ENCODE results near the gene FLNA.

Gene FLNA

DNA sequence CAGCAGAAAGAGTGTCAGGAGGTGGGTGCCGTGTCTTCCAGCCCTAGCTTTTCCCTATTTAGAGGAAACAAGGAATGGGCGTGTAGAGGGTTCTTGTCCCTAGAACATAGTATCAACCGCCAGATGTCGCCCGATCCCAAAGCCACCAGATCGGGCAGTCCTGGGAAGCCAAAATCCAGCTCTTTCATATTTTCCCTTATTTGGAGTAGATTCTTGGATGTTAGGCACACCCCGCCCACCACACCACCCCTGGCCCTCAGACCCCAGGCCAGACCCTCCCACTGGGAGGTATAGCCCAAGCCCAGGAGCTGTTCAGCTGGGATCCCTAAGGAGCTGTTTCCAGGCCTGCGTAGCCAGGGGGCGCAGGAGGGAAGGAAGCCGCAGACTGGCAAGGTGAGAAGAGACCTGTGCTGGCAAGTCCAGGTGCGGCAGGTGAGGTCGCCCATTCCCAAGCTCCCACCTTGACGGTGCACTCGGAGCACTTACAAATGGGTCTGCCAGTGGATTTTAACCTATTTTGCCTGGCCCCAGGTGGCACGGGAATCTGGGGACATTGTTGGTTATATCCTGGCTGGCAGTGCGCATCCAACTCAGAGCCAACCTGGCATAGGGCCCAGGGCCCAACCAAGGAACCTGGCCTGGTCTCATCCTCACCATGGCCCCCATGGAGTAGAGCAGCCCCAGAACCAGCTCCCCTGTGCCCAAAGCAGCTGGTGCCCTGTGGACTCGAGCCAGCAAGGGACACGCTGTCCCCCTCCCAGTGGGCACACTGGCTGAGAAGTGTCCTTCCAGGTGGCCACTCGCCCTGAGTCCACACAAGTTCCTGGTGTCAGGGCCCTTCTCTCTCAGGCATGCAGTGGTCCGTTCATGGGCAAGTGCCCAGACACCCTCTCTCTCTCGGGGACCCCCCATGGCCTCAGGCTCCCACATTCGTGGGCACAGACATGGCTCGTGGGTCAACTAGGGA lies 811 bp downstream of the FLNA start:
- no peak for DNase-seq

DNA sequence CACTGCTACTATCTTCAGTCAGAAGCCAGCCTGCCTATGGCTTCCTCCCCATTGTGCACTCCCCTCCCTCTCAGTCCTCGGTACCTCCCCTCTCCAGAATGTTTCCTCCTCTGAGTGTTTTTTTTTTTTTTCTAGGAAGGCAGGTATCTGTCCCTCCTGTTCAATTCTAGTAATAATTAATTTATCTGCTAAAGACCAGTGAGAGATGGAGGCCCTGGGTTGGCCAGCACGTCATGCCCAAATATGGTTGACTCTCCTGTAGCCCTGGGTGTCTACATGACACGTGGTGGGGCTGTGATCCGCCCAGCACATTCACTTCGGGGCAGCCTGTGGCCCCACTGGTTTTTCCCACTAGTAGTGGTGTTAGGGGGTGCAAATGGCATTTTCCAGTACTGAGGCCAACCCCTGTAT lies 1.8 kb downstream of the FLNA start:
- DNase-seq: no peak

DNA sequence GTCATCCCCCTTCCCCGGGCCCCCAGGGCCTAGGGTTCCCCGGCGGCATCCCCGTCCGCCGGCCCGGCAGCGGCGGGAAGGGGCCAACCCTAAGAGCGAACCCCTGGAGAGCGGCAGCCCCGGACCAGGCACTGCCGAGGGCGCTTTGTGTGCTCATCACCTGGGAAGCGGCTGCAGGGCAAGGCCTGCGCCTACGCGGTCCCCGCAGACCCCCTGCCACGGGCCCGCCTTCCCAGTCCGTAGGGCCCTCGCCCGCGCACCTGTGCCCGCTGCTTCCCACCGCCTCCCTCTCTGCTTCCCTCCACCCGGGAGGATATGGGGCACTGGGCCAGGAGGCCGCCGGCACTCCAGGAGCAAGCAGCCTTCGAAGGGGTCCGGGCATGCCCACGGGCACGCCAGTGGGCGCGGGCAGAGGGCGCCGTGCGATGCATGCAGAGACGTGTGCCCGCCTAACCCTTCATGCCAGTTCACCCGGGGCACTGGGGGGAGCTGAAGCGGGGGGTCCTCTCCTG lies 2.6 kb downstream of the FLNA start:
- no peak for DNase-seq

DNA sequence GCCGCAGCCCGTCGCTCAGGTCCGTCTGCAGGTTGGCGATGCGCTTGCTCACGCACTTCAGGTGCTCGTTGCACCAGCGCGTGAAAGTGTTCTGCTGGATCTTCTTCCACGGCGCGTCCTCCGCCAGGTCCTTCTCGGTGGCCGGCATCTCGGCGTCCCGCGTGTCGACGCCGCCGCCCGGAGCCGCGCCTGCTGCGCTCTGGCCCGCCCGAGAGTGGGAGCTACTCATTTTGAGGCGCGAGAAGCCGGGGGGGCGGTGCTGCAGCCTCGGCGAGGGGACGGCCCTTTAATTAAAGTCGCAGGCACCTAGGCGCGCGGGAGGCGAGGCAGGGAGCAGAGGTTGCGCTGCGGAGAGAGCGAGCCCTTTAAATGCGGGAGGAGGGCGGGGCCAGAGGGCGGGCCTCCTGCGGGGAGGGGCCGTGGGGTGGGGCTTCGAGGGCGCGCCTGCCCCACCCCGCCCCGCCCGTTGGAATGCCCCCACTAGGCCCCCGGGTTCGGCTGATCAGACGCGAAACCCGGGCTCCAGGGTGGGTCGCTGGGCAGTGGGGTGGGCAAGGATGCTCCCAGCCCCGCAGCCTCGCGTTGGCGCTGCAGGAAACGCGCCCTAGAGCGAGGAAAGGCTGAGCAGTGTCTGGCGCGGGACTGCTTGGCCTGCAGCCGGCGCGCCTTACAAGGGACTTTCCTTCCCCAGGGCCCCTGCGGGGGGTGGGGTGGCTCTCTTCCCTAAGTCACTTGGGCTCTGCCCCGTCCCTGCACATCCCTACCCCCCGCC lies 3.2 kb downstream of the FLNA start:
- peak; percentile 16 for DNase-seq

DNA sequence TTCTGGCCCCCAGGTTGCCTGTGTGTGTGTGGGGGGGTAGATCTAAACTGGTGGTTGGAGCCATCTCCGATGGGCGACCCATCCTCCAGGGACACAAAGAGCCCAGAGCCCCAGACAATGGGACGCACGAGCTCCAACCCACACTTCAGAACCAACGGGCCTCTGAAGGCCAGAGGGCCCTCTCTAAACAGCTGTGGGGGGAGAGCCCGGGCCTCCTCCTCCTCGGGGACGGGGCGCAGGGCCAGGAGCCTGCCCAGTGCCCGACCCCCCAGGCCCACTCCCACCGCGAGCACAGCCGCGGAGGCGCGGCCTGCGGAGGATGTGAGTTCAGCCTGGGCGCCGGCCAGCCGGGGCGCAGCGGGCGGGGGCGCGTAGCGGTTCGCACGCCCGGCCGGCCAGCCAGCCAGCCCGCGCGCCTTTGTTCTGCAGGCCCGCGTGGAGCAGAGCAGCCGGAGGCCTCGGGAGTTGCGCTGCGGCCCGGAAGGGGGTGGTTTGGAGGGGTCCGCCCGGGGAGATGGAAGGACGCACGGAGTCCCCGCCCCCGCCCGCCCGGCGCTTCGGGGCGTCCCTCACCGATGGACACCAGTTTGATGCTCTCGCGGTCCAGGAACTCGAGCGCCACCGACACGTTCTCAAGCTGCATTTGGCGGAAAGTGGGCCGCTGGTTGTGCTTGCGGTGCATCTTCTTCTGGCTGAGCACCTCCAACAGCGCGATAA lies 4.0 kb downstream of the FLNA start:
- no peak for DNase-seq

DNA sequence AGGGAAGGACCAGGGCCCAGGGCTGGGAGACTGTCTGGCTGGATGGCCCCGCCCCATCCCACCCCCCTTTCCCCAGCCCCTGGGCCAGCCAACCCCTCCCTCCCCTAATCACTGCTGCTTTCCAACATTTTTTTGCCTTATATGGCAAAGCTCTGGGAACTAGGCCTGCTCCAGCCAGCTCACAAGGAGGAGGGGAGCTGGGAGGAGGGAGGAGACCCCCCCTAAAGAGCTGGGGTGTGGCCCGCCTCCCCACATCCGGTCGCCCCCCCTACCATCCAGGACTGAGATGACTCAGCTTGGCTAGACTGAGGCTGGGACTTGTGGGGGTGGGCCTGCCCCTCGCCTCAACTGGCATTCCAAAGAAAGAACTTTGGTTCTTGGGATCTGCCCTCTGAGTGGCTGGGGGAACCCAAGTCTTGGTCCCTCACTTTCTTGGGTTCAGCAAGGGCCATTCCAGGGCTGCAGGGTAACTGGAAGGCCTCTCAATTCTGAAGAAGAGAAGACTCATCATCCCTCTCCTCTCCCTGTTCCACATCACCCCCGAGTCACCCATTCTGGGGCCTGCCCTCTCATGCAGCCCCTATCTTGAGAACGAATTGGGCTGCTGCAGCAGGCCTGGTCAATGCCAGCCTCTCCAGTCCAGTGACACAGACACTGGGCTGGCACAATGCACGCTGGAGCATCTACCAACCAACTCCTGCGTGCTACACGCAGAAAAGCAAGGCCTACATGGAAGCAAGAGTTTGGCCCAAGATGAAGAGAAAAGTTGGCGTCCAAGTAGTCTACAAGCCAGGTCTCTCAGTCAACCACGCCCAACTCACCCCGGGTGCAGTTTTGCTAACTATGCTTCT lies 4.8 kb downstream of the FLNA start:
- no peak for DNase-seq

DNA sequence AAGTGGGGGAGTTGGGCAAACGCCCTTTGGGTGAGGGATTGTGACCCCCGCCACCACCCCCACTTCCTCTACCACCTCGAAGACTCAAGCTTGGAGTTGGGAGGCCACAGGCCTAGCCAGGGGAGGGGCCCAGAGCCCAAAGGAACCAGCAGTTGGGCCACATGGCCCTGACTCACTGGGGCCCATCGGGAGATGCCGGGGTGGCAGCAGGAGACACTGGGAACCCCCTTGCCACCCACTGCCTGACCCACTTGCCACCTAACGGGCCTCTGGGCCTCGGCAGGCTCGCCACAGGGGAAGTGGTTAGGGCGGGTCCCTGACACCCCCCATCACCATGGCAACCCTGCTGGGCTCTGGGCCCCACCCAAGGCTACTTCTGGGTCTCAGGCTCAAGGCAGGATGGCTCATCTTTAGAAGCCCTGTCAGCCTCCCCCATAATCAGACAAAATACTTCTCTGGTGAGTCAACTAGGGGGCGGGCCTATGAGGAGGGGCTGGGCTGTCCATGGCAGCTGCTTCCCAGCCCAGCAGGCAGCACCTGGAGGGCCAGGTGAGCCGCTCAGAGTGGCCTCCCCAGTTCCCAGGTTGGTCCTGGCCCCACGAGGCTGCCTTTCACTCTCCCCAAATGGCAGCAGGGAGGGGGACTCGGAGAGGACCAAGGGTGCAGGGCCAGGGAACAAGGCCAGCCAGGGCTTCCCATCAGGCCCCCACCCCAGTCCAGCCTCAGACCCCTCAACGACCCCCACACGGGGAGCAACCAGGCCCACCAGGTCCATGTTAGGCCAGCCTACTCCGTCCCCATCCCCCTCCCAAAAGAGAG lies 5.6 kb downstream of the FLNA start:
- no peak for DNase-seq

DNA sequence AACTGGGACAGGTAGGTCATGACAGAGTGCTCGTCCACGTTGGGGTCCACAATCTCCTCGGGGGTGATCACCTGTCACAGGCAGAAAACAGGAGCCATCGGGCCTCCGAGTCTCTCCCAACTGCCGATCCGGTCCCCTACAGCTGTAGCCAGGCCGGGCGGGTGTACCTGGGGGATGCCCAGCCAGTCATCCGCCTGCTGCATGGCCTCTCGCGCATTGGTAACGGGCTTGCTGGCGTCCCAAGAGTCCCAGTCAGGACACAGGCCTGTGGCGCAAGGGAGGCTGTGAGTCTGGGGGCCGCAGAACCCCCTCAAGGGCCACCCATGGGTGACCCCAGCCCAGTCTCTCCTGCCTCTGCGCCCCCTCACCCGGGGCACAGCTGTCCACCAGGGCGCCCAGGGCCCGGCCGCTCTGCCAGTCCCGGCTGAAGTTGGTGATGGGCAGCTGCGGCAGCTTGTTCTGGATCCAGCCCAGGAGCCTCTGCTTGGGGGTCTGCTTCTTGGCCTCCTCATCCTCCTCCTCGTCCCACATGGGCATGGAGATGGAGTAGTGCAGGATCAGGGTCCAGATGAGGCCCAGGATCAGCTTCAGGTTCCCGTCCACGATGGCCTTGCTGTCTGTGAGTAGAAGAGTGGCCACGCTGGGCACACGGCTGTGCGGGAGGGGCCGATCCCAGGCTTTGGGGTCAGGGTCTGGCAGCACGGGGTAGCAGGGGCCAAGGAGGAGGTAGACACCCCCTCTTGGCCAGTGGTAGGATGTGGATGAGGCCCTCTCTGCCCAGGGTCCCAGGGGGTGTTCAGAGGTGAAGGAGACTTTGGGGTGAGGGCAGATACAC lies 6.7 kb downstream of the FLNA start:
- DNase-seq: no peak

DNA sequence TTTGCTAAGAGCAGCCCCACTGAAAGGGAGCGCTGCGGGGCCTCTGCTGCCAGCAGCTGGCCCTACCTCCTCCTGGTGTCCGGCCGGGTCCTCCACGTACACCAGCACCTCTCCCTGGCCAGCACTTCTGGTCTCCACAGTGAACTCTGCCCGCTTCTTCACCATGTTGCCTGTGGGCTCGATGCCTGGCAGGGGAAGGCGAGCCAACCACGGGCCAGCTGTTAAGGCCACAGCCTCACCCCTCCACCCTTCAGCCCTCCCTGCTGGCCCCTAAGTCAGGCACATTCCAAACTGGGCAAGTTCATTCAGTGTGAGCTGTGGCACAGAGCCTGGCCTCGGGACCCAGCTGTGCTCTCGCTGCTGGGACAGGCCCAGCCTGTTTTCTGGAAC lies 7.8 kb downstream of the FLNA start:
- DNase-seq: no peak

DNA sequence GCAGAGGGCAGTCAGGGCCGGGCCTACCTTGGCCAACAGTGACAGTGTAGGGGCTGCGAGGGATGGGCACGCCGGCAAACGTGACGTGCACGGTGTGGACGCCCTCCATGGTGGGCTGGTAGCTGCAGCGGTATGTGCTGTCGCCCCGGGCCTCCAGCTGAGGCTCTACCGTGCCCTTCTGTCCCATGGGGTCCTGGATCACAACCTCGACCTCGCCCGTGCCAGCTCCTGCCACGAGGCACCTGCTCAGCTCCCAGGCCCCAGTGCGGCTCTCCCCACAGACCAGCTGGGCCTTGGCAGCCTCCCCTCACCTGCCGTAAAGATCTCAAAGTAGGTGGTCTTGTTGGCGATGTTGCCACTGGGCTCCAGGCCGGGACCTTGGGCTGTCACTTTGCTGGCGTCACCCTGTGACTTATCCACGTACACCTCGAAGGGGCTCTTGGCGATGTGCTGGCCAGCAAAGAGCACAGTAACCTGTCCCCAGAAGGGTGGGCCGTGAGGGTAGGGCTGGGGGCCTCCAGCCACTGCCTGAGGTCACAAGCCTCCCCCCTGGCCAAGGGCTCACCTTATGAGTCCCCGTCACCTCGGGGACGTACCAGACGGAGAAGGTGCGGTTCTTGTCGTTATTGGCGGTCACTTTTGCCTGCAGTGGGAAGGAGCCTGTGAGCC lies 8.3 kb downstream of the FLNA start:
- no peak for DNase-seq

DNA sequence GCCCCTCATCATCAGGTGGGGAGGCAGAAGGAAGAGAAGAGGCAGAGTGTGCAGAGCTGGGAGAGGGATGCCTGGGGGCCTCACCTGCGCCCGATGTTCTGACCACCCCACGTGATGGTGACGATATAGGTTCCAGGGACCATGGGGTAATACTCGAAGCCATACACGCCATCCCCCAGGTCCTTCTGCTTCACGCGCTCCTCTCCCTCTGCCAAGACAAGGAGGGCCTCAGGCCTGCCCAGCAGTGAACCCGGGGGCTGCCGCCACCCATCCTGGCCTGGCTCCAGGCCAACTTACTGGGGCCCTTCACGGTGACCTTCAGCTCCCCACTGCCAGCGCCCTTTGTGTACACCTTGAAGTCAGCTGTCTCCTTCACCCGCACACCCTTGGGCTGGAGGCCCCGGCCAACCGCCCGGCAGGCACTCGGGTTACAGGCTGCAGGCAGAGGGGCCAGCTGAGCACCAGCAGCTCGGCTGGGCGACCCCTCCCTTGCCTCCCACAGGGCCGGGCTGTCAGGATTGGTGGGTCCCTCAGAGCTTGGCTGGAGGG lies 9.3 kb downstream of the FLNA start:
- DNase-seq: no peak

DNA sequence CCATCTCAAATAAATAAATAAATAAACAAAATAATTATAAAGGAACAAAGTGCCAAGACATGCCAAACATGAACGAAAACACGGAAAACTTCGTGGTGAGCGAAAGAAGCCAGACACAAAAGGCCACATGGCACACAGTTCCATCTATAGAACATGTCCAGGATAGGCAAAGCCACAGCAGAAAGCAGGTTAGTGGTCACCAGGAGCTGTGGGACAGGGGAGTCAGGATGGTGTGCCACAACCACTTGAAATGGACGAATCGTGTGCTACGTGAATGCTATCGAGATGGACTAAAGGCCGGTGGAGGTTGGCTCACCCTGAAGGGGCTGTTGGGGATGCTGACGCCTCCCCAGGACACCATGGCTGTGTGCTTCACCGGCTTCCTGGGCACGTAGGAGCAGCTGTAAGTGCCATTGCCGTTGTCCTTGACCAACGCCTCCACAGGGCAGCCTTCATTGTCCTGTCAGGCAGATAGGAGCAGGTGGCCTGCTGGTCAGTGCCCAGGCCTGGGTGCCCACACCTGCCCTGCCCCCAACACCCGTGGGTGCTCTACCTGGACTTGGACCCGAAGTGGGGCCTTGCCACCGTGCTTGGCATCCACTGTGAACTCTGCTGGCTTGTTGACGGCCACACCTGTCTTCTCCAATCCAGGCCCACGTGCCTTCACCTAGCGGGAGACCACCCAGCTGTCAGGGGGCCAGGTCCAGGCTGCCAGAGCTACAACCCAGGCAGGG lies 10.6 kb downstream of the FLNA start:
- no peak for DNase-seq

DNA sequence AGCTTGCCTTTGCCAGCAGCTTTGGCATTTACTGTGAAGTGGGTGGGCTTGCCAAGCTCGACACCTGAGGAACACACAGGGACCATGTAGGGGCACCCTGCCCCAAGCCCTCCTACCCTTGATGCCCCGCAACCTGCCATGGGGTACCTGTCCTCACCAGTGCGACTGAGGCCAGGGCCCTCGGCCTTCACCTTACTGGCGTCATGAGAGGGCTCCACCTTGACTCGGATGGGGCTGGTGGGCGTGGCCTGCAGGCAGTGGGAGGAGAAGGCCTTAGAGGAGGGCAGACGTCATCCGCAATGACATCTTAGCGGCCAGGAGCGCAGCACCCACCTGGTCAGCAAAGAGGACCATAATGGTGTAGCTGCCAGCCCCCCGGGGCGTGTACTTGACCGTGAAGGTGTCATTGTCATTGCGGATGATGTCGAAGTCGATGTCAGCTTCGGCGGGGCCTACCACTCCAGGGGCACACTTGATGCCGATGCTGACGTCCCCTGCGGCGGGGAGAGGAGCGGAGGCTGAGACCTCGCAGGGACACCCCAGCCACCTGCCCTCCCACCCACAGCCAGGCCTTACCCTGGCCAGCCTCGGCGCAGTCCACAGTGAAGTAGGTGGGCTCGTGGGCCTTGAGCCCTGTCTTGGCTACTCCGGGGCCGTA lies 12.2 kb downstream of the FLNA start:
- DNase-seq: no peak

DNA sequence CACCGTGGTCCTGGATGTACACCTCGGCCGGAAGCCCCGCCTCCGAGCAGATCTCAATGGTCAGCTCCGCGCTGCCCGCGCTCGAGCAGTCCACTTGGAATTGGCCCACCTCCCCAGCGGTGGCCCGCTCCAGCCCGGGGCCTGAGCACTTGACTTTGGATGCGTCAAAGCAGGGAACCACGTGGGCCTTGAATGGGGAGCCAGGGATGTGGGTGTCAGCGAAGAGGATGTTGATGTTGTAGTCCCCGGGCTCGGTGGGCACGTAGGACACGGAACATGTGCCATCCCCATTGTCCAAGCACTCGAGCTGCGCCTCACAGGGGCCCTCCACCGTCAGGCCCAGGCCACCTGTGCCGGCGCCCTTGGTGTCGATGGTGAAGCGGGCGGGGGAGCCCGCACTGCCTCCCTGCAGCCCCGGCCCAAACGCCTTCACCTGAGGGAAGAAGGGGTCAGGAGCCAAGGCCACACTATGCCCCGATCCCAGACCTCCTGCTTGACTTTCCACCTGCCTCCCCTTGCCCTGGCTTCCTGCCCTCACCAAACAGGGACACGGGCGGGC lies 14.2 kb downstream of the FLNA start:
- no peak for DNase-seq

DNA sequence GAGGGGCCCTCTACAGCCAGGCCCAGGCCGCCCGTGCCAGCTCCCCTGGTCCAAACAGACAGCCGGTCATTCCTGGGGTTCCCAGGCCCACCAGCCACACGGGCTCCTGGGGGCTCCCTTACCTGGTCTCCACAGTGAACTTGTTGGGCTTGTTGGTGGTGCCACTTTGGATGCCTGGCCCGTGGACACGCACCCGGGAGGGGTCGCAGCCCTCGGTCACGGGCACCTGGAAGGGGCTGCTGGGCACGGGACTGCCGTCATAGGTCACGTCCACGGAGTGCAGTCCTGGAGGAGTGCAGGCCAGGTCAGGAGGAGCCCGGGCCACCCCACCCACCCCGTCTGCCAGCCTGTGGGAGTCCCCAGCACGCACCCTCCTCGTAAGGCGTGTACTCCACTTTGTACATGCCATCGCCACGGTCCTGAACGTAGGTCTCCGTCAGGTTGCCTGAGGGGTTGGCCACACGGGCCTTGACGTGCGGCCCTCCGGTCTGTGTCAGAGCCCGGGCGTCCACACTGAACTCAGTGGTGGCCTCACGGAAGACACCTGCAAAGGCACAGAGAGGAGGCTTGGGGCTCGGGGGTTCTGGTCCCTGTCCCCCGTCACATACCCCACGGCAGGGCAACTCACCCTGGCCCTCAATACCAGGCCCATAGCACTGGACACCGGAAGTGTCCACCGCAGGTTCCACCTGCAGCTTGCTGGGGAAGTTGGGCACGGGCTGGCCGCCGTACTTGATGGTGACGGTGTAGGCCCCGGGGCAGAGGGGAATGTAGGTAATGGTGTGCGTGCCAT lies 14.9 kb downstream of the FLNA start:
- DNase-seq: no peak

DNA sequence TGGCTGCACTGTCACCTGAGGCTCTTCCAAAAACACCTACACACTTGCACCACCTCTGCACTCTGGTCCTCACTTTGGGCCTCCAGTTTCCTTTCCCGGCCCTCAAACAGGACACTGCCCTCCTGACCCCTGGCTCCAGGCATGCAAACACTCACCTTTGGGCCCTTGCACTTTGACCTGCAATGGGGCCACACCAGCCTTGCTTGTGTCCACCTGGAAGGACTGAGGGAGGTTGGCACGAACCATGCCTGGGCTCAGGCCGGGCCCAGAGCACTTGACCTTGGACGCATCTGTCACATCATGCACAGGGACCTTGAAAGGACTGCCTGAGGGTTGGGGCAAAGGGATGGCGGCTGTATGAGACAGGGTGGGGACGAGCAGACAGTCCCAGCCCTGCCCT lies 15.6 kb downstream of the FLNA start:
- DNase-seq: no peak

DNA sequence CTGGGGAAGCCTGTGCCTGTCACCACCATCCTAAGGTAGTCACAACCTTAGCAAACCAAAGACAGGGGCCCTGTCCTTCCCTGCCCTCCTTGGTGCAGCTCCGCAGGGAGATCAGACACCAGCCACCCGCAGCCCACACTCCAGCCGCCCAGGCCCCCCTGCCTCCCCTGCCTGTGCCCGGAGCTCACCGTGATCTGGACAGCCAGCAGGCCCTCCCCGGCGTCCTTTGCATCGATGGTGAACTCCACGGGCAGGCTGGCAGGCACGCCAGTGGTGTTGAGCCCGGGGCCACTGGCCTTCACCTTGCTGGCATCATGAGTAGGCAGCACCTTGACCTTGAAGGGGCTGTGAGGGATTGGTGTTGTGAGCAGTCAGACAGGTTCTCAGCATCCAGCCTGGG lies 16.4 kb downstream of the FLNA start:
- no peak for DNase-seq
